ENCODE measurements around the gene SLC5A5. TPM values are rescaled to one million over a fixed set of nuclear protein-coding genes. Genes with fewer than 3 reads are reported as not detected.

The SLC5A5 gene
- total and polyA plus RNA-seq, 2 of the 8 experiments (the other 6 are each of a cell fraction or from before 2014, with no cell fraction given) = 1.5 to 1.8 TPM

GRCh38 chr19:17831419-17831888 lies 40.3 kb upstream of the SLC5A5 start:
- FAIRE-seq (no peak), DNase-seq (ENCODE audit: low read depth in 1 of 2, low spot score in 2 of 2) (no peak)
- Histone ChIP-seq H2BK15ac (ENCODE audit: low read length) (peak overlapping the region; percentile 82), H3K36me3 (ENCODE audit: control insufficient read depth in 2 of 4, insufficient read depth in 4 of 4, low read length in 3 of 4) (no peaks in the 10 kb centered on the region), H3K27me3 (replicated peaks in 1 of 4; ENCODE audit: control insufficient read depth in 3 of 4, extremely low read depth in 1 of 4, insufficient read depth in 3 of 4, low read length in 3 of 4) (no peaks in the 10 kb centered on the region; a peak in 1 of 7 replicates), H3K23ac (ENCODE audit: insufficient read length) (no peak overlapping the region), H3K79me2 (ENCODE audit: control insufficient read depth in 1 of 2, insufficient read depth in 2 of 2, low read length in 2 of 2) (no peaks in the 10 kb centered on the region), H3K4me3 (ENCODE audit: extremely low read depth in 1 of 4, insufficient read depth in 2 of 4, low read depth in 3 of 4, low read length in 4 of 4) (peak overlapping the region; percentile 49 to 74 (median 64)), H3K4ac (replicated peaks; ENCODE audit: insufficient read length, low read depth, low read length) (no peak overlapping the region), H3K9me3 (ENCODE audit: insufficient read depth in 2 of 2, low read depth in 1 of 2, low read length in 1 of 2) (no peaks in the 10 kb centered on the region), H2BK20ac (ENCODE audit: low read length) (no peak overlapping the region), H4K20me1 (replicated peaks in 1 of 2; ENCODE audit: control insufficient read depth in 1 of 2, insufficient read depth in 2 of 2, low read length in 2 of 2) (peaks cover 0 to under 1% of the 10 kb centered on the region in 2 experiments), H2BK5ac (ENCODE audit: low read depth, low read length) (no peak overlapping the region), H3K23me2 (ENCODE audit: low read depth, low read length) (peaks cover 5% of the 10 kb centered on the region; the same call in 1 of the 2 replicates), H3K4me2 (ENCODE audit: insufficient read depth in 1 of 2, low read depth in 2 of 2, low read length in 2 of 2) (peak overlapping the region; percentile 85 to 91), H3K18ac (ENCODE audit: extremely low read depth, low read length) (no peak overlapping the region), H3K27ac (ENCODE audit: low read depth, low read length) (no peak overlapping the region), H3K9ac (replicated peaks in 1 of 4; ENCODE audit: extremely low read depth in 1 of 4, low read depth in 3 of 4, low read length in 3 of 4) (peak overlapping the region in 2 of 4 experiments; percentile 20 to 32; a peak in 3 of 7 replicates), H4K5ac (ENCODE audit: insufficient read length, low read depth, low read length) (no peak overlapping the region), H2AFZ (ENCODE audit: low read length) (peak overlapping the region; percentile 97; the same call in 1 of the 2 replicates), H3K4me1 (replicated peaks in 1 of 4; ENCODE audit: control insufficient read depth in 3 of 4, insufficient read depth in 4 of 4, low read length in 3 of 4) (peaks cover 0 to 15% (median 3%) of the 10 kb centered on the region in 4 experiments; a peak in 6 of 7 replicates), H3K14ac (ENCODE audit: insufficient read length) (no peak overlapping the region), H3K79me1 (ENCODE audit: low read depth, low read length) (no peaks in the 10 kb centered on the region), H2BK12ac (ENCODE audit: low read depth, low read length) (no peak overlapping the region; the same call in 1 of the 2 replicates), H2AK5ac (ENCODE audit: low read depth, low read length) (no peak overlapping the region), H2BK120ac (replicated peaks; ENCODE audit: low read depth, low read length) (no peak overlapping the region), H4K8ac (ENCODE audit: extremely low read depth, insufficient read depth, low read length) (peak overlapping the region; percentile 92; the same call in 1 of the 2 replicates), H3K56ac (replicated peaks; ENCODE audit: insufficient read length, low read depth, low read length) (no peak overlapping the region), H4K91ac (replicated peaks; ENCODE audit: insufficient read length, low read length) (peak overlapping the region; percentile 35)
- TF ChIP-seq POLR2AphosphoS5 (IDR thresholded peaks at IDR 0.05; ENCODE audit: low read depth, low read length) = no peak
- TF ChIP-seq MAX (IDR thresholded peaks at IDR 0.05) = no peak; the same call in 1 of the 2 replicates
- TF ChIP-seq SP2 (IDR thresholded peaks at IDR 0.05; ENCODE audit: low read length) = no peak
- no peak for TF ChIP-seq SIX5 (IDR thresholded peaks at IDR 0.05; ENCODE audit: low read depth, low read length)
- ChIA-PET POLR2A (ENCODE audit: partially characterized antibody) (interaction anchor here (0.8 to 4.0 kb wide), 4 partner anchors 11 to 33 kb away, joined by 4 to 29 read pairs (median 12); partner anchors contain the start of gene RPL18A), CTCF (ENCODE audit: partially characterized antibody) (interaction anchor here (1.5 to 1.8 kb wide), 3 partner anchors 24 to 229 kb away, joined by 5 to 6 read pairs (median 5); no protein-coding TSS in a partner anchor)
- 53% methylated on average over 24 of the region's 25 CpGs; no CpG with 5 or more reads in 1 of the 2 experiments for WGBS, 2 experiments (ENCODE audit: extremely low coverage in 1 of 2, insufficient coverage in 1 of 2, insufficient read length in 1 of 2, insufficient replicate concordance in 2 of 2, low coverage in 1 of 2, low lambda C conversion rate in 2 of 2, missing lambda C conversion rate in 1 of 2)
